ENCODE data around the gene MYCBP.

The MYCBP gene

DNA sequence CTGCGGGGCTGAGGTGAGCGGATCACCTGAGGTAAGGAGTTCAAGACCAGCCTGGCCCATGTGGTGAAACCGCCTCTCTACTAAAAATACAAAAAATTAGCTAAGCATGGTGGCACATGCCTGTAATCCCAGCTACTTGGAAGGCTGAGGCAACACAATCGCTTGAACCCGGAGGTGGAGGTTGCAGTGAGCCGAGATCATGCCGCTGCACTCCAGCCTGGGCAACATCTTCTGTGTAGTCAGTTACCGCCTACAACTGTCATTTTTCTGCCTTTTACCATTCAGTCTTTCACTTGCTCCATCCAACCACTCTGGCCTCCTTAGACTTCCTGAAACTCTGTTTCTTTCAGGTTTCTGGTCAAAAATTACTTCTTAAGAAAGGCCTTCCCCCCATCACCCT lies 2.2 kb downstream of the MYCBP start:
- DNase-seq (ENCODE audit: low read depth), result no peak
- in situ Hi-C loops (cut with HindIII; ENCODE audit: low sequenced_read_pairs), result loop anchor here (25.0 kb wide), 1 partner anchor 216 kb away; no protein-coding TSS in a partner anchor
- TF ChIP-seq, protein P1, sequence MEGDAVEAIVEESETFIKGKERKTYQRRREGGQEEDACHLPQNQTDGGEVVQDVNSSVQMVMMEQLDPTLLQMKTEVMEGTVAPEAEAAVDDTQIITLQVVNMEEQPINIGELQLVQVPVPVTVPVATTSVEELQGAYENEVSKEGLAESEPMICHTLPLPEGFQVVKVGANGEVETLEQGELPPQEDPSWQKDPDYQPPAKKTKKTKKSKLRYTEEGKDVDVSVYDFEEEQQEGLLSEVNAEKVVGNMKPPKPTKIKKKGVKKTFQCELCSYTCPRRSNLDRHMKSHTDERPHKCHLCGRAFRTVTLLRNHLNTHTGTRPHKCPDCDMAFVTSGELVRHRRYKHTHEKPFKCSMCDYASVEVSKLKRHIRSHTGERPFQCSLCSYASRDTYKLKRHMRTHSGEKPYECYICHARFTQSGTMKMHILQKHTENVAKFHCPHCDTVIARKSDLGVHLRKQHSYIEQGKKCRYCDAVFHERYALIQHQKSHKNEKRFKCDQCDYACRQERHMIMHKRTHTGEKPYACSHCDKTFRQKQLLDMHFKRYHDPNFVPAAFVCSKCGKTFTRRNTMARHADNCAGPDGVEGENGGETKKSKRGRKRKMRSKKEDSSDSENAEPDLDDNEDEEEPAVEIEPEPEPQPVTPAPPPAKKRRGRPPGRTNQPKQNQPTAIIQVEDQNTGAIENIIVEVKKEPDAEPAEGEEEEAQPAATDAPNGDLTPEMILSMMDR (IDR thresholded peaks at IDR 0.05; ENCODE audit: low read depth, low read length, missing control alignments), result no peak
- H3K4me3 ChIP-seq (ENCODE audit: low read depth, low read length), result no peak overlapping the region

DNA sequence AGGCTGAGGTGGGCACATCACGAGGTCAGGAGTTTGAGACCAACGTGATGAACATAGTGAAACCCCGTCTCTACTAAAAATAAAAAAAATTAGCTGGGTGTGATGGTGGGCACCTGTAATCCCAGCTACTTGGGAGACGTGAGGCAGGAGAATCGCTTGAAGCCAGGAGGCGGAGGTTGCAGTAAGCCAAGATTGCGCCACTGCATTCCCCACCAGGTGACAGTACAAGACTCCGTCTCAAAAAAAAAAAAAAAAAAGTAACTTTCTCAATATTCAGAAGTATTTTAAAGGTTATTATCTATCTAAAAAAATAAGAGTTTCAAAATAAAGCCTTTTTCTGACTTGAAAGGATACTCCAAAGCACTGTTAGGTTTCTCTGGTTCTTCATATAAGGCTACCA lies 5.9 kb downstream of the MYCBP start:
- no peak overlapping the region for H3K4me3 ChIP-seq (ENCODE audit: low read depth, low read length)
- TF ChIP-seq, protein P1 (IDR thresholded peaks at IDR 0.05; ENCODE audit: low read depth, low read length, missing control alignments), result no peak
- no peak for DNase-seq (ENCODE audit: low read depth)
- in situ Hi-C loops (cut with HindIII; ENCODE audit: low sequenced_read_pairs), result loop anchor here (25.0 kb wide), 1 partner anchor 220 kb away; no protein-coding TSS in a partner anchor

DNA sequence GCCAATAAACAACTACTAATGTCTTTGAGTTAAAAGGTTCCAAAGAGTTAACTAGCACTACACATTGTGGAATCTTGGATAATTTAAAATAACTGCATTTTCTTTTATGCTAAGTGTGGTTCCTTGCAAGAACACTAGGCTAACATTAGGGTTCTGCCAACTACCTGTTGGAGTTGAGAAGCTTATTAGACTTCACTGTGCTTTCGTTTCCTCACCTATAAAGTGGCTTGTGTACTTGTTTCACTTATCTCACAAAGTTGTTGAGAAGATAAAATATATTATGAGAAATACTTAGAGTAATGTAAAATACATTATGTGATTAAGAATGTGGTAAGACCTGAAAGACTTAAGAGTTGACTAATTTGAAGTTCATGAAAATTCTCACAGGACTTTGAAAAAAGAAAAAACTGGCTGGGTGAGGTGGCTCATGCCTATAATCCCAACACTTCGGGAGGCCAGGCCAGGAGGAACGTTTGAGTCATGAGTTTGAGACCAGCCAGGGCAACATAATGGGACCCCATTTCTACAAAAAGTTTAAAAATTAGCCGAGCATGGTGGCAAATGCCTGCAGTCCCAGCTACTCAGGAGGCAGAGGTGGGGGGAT lies 7.9 kb downstream of the MYCBP start:
- in situ Hi-C loops (cut with HindIII; ENCODE audit: low sequenced_read_pairs), result loop anchor here (25.0 kb wide), 1 partner anchor 222 kb away; no protein-coding TSS in a partner anchor
- no peak overlapping the region for H3K4me3 ChIP-seq (ENCODE audit: low read depth, low read length)
- TF ChIP-seq, protein P1 (IDR thresholded peaks at IDR 0.05; ENCODE audit: low read depth, low read length, missing control alignments), result no peak
- no peak for DNase-seq (ENCODE audit: low read depth)

DNA sequence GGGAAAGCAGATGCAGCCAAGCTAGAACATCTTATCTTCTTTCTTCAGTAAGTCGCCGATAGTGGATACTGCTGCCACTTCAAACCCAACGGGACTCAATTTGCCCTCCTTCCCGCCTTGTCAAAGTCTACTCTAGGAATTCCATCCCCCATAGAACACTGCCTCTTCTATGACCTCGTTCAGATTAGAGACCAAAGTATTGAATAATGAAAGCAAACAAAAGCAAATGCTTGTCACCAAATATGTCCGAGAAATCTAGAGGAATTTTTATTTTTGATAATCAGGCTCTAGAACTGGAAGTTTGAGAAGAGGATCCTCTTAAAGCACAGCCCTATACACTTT lies 12.7 kb downstream of the MYCBP start:
- no peak for DNase-seq (ENCODE audit: low read depth)

DNA sequence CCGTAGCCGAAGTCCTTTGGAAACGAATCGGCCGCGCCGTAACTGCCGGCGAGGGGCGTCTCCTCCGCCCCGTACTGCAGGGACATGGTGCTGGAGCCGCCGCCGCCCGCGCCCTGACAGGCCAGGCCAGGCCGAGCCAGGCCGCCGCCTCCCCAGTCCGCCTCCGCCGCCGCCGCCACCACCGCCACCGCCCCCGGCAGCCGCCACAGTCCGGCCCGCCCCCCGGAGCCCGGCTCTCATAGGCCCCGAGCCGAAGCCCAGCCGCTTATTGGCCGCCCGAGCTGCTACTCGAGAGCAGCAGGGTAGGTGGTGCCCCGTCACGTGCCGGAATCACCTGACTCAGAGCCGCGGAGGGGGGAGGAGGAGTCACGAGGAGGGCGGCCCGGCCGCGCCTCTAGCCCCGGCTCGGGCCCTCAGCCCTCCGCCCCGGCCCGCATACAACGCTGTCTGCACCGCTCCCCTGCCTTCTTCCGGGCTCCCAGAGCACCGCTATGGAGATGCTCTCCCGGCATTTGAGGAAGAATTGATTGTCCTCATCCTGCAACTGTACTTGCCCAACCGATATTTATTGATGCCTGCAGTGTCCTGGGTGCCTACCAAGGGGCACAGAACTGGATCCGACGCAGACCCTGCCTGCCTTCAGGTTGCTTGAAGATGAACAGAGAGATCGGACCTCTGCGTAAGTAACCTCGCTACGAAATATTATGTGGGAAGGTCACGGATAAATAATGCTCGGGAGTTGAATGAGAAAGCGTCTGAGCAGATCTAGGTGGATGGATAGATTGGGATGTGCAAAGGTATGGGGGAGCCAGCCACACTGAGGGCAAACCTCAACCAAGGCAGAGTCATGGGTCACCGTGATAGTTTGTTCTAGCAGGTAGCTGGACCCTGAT lies 13.3 kb downstream of the MYCBP start, which contains the start of gene RRAGC:
Gene RRAGC, minus strand, starts transcription at position 212 of the 893 bp plus-strand sequence. Its CDS starts 126 bp downstream, at position 86.
- DNase-seq (ENCODE audit: low read depth), result peak; percentile 94
- in situ Hi-C loops (cut with HindIII; ENCODE audit: low sequenced_read_pairs), result loop anchor here (25.0 kb wide), 1 partner anchor 227 kb away; no protein-coding TSS in a partner anchor
- peak within 1 kb of the TSS; percentile 91 for H3K4me3 ChIP-seq (ENCODE audit: low read depth, low read length)
- TF ChIP-seq, protein P1 (IDR thresholded peaks at IDR 0.05; ENCODE audit: low read depth, low read length, missing control alignments), result no peak

More for the DNA sequence above, 12.7 kb downstream of the MYCBP start:
- peak overlapping the region; percentile 91 for H3K4me3 ChIP-seq (ENCODE audit: low read depth, low read length)
- in situ Hi-C loops (cut with HindIII; ENCODE audit: low sequenced_read_pairs), result loop anchor here (25.0 kb wide), 1 partner anchor 227 kb away; no protein-coding TSS in a partner anchor
- TF ChIP-seq, protein P1 (IDR thresholded peaks at IDR 0.05; ENCODE audit: low read depth, low read length, missing control alignments), result no peak

DNA sequence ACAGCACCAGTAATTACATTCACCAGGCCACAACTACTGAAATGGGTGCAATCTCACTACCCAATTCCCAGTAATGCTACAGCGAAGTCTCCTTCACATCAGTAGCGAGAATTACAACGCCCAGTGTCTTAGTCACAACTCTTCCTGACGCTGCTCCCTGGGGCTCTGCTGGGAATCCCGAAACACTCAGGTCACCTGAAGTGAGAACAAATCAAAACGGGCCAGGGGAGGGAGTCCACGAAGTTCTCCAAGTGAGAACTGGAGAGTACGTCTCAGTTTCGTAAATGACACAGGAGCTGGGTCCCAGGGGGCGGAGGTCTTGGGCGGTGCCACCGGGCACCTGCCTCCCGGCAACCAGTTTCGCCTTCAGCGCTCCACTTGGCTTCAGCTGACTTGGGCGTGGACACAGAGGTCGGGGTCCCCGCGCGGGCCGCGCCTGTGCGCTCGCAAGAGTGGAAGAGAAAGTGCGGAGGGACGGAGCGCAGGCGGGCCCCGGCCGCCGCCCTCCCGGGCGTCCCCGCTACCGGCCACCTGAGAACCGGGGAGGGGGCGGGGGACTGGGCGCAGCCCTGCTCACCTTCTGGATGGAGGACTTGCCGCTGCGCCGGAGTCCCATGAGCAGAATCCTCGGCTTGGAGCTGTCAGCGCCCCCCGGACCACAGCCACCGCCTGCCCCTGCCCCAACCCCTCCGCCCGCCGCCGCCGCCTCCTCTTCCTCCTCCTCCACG lies 14.2 kb downstream of the MYCBP start:
- H3K4me3 ChIP-seq (ENCODE audit: low read depth, low read length), result peak overlapping the region; percentile 91
- in situ Hi-C loops (cut with HindIII; ENCODE audit: low sequenced_read_pairs), result loop anchor here (25.0 kb wide), 1 partner anchor 228 kb away; no protein-coding TSS in a partner anchor
- no peak for DNase-seq (ENCODE audit: low read depth)
- TF ChIP-seq, protein P1 (IDR thresholded peaks at IDR 0.05; ENCODE audit: low read depth, low read length, missing control alignments), result no peak
